ENCODE data around the gene CCT7. TPM values are rescaled to one million over a fixed set of nuclear protein-coding genes. Genes with fewer than 3 reads are reported as not detected.
A peak's percentile ranks its signal among the peaks of the same experiment; 100 is the strongest.

The CCT7 gene
- total and polyA plus RNA-seq, 4 donors = 129 to 207 (median 178) TPM

- no peak overlapping the region for H3K9ac ChIP-seq (ENCODE audit: insufficient read depth in 1 of 2, low read length in 2 of 2)
- no peak overlapping the region for H3K4me3 ChIP-seq
- H3K27ac ChIP-seq (ENCODE audit: low read depth in 1 of 2, low read length in 1 of 2) = no peak overlapping the region
- no peak for TF ChIP-seq CTCF (IDR thresholded peaks at IDR 0.05; ENCODE audit: control extremely low read depth, extremely low read depth)
- no peaks in the 10 kb centered on the region for H3K9me3 ChIP-seq (ENCODE audit: control insufficient read depth in 4 of 4, insufficient read depth in 3 of 4, low read length in 3 of 4)
- WGBS, 2 donors = 83 to 84% methylated on average over 4 of the region's 4 CpGs
- H3K27me3 ChIP-seq (ENCODE audit: control insufficient read depth in 3 of 3, insufficient read depth in 3 of 3, low read length in 2 of 3) = no peaks in the 10 kb centered on the region
- DNase-seq (peak in 1 of 3 donors; percentile 1), ATAC-seq (ENCODE audit: insufficient read depth, low FRiP score) (no peak)
- peaks cover 0 to 8% (median 0%) of the 10 kb centered on the region in 5 donors for H3K4me1 ChIP-seq (ENCODE audit: control insufficient read depth in 5 of 5, insufficient read depth in 5 of 5, low read length in 5 of 5)
- H3K36me3 ChIP-seq (ENCODE audit: control insufficient read depth in 4 of 4, insufficient read depth in 4 of 4, low read length in 4 of 4) = peaks cover 0 to 3% (median 2%) of the 10 kb centered on the region in 4 donors
Measured at GRCh38 chr2:73215254-73215653, 18.9 kb upstream of the CCT7 start.

GRCh38 chr2:73217160-73217559, 16.9 kb upstream of the CCT7 start:
- 94 to 97% methylated on average over 5 of the region's 5 CpGs for WGBS, 2 donors
- H3K27ac ChIP-seq (ENCODE audit: low read depth in 1 of 2, low read length in 1 of 2) = no peak overlapping the region
- no peak overlapping the region for H3K4me3 ChIP-seq
- H3K9me3 ChIP-seq (ENCODE audit: control insufficient read depth in 4 of 4, insufficient read depth in 3 of 4, low read length in 3 of 4) = no peaks in the 10 kb centered on the region
- H3K4me1 ChIP-seq (ENCODE audit: control insufficient read depth in 5 of 5, insufficient read depth in 5 of 5, low read length in 5 of 5) = peaks cover 0 to 8% (median 0%) of the 10 kb centered on the region in 5 donors
- peaks cover 4 to 14% (median 13%) of the 10 kb centered on the region in 4 donors for H3K36me3 ChIP-seq (ENCODE audit: control insufficient read depth in 4 of 4, insufficient read depth in 4 of 4, low read length in 4 of 4)
- H3K27me3 ChIP-seq (ENCODE audit: control insufficient read depth in 3 of 3, insufficient read depth in 3 of 3, low read length in 2 of 3) = no peaks in the 10 kb centered on the region
- DNase-seq = no peak
- TF ChIP-seq CTCF (IDR thresholded peaks at IDR 0.05; ENCODE audit: control extremely low read depth, extremely low read depth) = no peak
- ATAC-seq (ENCODE audit: insufficient read depth, low FRiP score) = no peak
- H3K9ac ChIP-seq (ENCODE audit: insufficient read depth in 1 of 2, low read length in 2 of 2) = no peak overlapping the region

GRCh38 chr2:73217826-73218225, 16.3 kb upstream of the CCT7 start:
- Histone ChIP-seq H3K36me3 (ENCODE audit: control insufficient read depth in 4 of 4, insufficient read depth in 4 of 4, low read length in 4 of 4) (peaks cover 4 to 21% (median 19%) of the 10 kb centered on the region in 4 donors), H3K4me1 (ENCODE audit: control insufficient read depth in 5 of 5, insufficient read depth in 5 of 5, low read length in 5 of 5) (peaks cover 0 to 8% (median 0%) of the 10 kb centered on the region in 5 donors), H3K9me3 (ENCODE audit: control insufficient read depth in 4 of 4, insufficient read depth in 3 of 4, low read length in 3 of 4) (no peaks in the 10 kb centered on the region), H3K4me3 (no peak overlapping the region), H3K27ac (ENCODE audit: low read depth in 1 of 2, low read length in 1 of 2) (no peak overlapping the region), H3K9ac (ENCODE audit: insufficient read depth in 1 of 2, low read length in 2 of 2) (no peak overlapping the region), H3K27me3 (ENCODE audit: control insufficient read depth in 3 of 3, insufficient read depth in 3 of 3, low read length in 2 of 3) (no peaks in the 10 kb centered on the region)
- no peak for TF ChIP-seq CTCF (IDR thresholded peaks at IDR 0.05; ENCODE audit: control extremely low read depth, extremely low read depth)
- WGBS, 2 donors = 91 to 93% methylated on average over 2 of the region's 2 CpGs
- DNase-seq = no peak
- no peak for ATAC-seq (ENCODE audit: insufficient read depth, low FRiP score)

- TF ChIP-seq CTCF (IDR thresholded peaks at IDR 0.05; ENCODE audit: control extremely low read depth, extremely low read depth) = no peak
- Histone ChIP-seq H3K4me1 (ENCODE audit: control insufficient read depth in 5 of 5, insufficient read depth in 5 of 5, low read length in 5 of 5) (peaks cover 0 to 8% (median 0%) of the 10 kb centered on the region in 5 donors), H3K27ac (ENCODE audit: low read depth in 1 of 2, low read length in 1 of 2) (no peak overlapping the region), H3K27me3 (ENCODE audit: control insufficient read depth in 3 of 3, insufficient read depth in 3 of 3, low read length in 2 of 3) (no peaks in the 10 kb centered on the region), H3K36me3 (ENCODE audit: control insufficient read depth in 4 of 4, insufficient read depth in 4 of 4, low read length in 4 of 4) (peaks cover 4 to 26% (median 22%) of the 10 kb centered on the region in 4 donors), H3K9me3 (ENCODE audit: control insufficient read depth in 4 of 4, insufficient read depth in 3 of 4, low read length in 3 of 4) (no peaks in the 10 kb centered on the region), H3K9ac (ENCODE audit: insufficient read depth in 1 of 2, low read length in 2 of 2) (no peak overlapping the region), H3K4me3 (no peak overlapping the region)
- DNase-seq (peak in 1 of 3 donors; percentile 4), ATAC-seq (ENCODE audit: insufficient read depth, low FRiP score) (no peak)
Measured at GRCh38 chr2:73218298-73218697, 15.8 kb upstream of the CCT7 start.
